ENCODE measurements around the gene POLG. TPM values are rescaled to one million over a fixed set of nuclear protein-coding genes. Genes with fewer than 3 reads are reported as not detected.

The POLG gene
- total and polyA plus RNA-seq, 5 experiments from 2014 or later = 29.9 to 130 (median 54.5) TPM

- H3K27me3 Mint-ChIP-seq = peaks cover 18 to 74% (median 59%) of the 10 kb centered on the region in 5 donors
- DNase-seq (no peak), ATAC-seq (no peak)
- no peaks in the 10 kb centered on the region for H3K36me3 Mint-ChIP-seq
- peak overlapping the region; percentile 7 to 91 (median 80) for H3K4me3 Mint-ChIP-seq
- POLR2A ChIA-PET = interaction anchor here (1.6 to 1.7 kb wide), 2 partner anchors 18 to 43 kb away, joined by 8 read pairs; partner anchors contain the start of gene POLG
- H3K4me1 Mint-ChIP-seq = peaks cover 3 to 40% (median 14%) of the 10 kb centered on the region in 4 donors
- peaks cover 0 to 1% (median 0%) of the 10 kb centered on the region in 9 donors for H3K9me3 Mint-ChIP-seq
- H3K27ac Mint-ChIP-seq = peak overlapping the region in 2 of 10 donors; percentile 48 to 53
These were observed 42.6 kb upstream of the POLG start for GRCh38 chr15:89377024-89377841.

GRCh38 chr15:89376388-89376787 lies 41.8 kb upstream of the POLG start:
- H3K27ac Mint-ChIP-seq = no peak overlapping the region
- no peak for DNase-seq
- no peaks in the 10 kb centered on the region for H3K36me3 Mint-ChIP-seq
- peaks cover 17 to 77% (median 59%) of the 10 kb centered on the region in 5 donors for H3K27me3 Mint-ChIP-seq
- no peak for ATAC-seq
- peaks cover 4 to 36% (median 14%) of the 10 kb centered on the region in 4 donors for H3K4me1 Mint-ChIP-seq
- H3K9me3 Mint-ChIP-seq = peaks cover 0 to 1% (median 0%) of the 10 kb centered on the region in 9 donors
- peak overlapping the region in 2 of 10 donors; percentile 79 to 91 for H3K4me3 Mint-ChIP-seq
- POLR2A ChIA-PET = no interaction called here

- H3K27me3 Mint-ChIP-seq = peaks cover 21 to 78% (median 59%) of the 10 kb centered on the region in 5 donors
- POLR2A ChIA-PET = no interaction called here
- H3K9me3 Mint-ChIP-seq = peaks cover 0 to 1% (median 0%) of the 10 kb centered on the region in 9 donors
- H3K27ac Mint-ChIP-seq = no peak overlapping the region
- peaks cover 4 to 35% (median 18%) of the 10 kb centered on the region in 4 donors for H3K4me1 Mint-ChIP-seq
- DNase-seq (no peak), ATAC-seq (no peak)
- no peaks in the 10 kb centered on the region for H3K36me3 Mint-ChIP-seq
- H3K4me3 Mint-ChIP-seq = no peak overlapping the region
These were observed 40.7 kb upstream of the POLG start for GRCh38 chr15:89375093-89376005.

GRCh38 chr15:89374086-89374981 lies 39.7 kb upstream of the POLG start:
- Mint-ChIP-seq H3K4me3 (no peak overlapping the region), H3K9me3 (peaks cover 0 to 1% (median 0%) of the 10 kb centered on the region in 9 donors), H3K36me3 (no peaks in the 10 kb centered on the region), H3K27me3 (peaks cover 26 to 84% (median 61%) of the 10 kb centered on the region in 5 donors), H3K27ac (no peak overlapping the region), H3K4me1 (peaks cover 2 to 24% (median 16%) of the 10 kb centered on the region in 4 donors)
- POLR2A ChIA-PET = no interaction called here
- DNase-seq (no peak), ATAC-seq (no peak)

- ATAC-seq (no peak), DNase-seq (no peak)
- Mint-ChIP-seq H3K4me1 (peaks cover 2 to 22% (median 10%) of the 10 kb centered on the region in 4 donors), H3K36me3 (no peaks in the 10 kb centered on the region), H3K27ac (peak overlapping the region in 1 of 10 donors; percentile 52), H3K27me3 (peaks cover 28 to 85% (median 63%) of the 10 kb centered on the region in 5 donors), H3K9me3 (peaks cover 0 to 1% (median 0%) of the 10 kb centered on the region in 9 donors), H3K4me3 (peak overlapping the region in 1 of 10 donors; percentile 42)
- POLR2A ChIA-PET = interaction anchor here (1.1 kb wide), 1 partner anchor 35 kb away, joined by 3 read pairs; no protein-coding TSS in a partner anchor
These were observed 37.7 kb upstream of the POLG start for GRCh38 chr15:89372069-89372935.

- H3K36me3 Mint-ChIP-seq = no peaks in the 10 kb centered on the region
- H3K9me3 Mint-ChIP-seq = peaks cover 0 to 2% (median 0%) of the 10 kb centered on the region in 9 donors
- peak overlapping the region in 1 of 10 donors; percentile 58 for H3K4me3 Mint-ChIP-seq
- POLR2A ChIA-PET = no interaction called here
- DNase-seq (no peak), ATAC-seq (no peak)
- no peak overlapping the region for H3K27ac Mint-ChIP-seq
- peaks cover 35 to 85% (median 62%) of the 10 kb centered on the region in 5 donors for H3K27me3 Mint-ChIP-seq
- peaks cover 7 to 28% (median 16%) of the 10 kb centered on the region in 4 donors for H3K4me1 Mint-ChIP-seq
These were observed 36.8 kb upstream of the POLG start for GRCh38 chr15:89371228-89372044.

- ATAC-seq (no peak), DNase-seq (no peak)
- Mint-ChIP-seq H3K36me3 (no peaks in the 10 kb centered on the region), H3K9me3 (peaks cover 0 to 2% (median 0%) of the 10 kb centered on the region in 9 donors), H3K27ac (peak overlapping the region in 1 of 10 donors; percentile 24), H3K4me3 (no peak overlapping the region), H3K27me3 (peaks cover 37 to 86% (median 63%) of the 10 kb centered on the region in 5 donors), H3K4me1 (peaks cover 8 to 28% (median 16%) of the 10 kb centered on the region in 4 donors)
- POLR2A ChIA-PET = no interaction called here
These were observed 36.3 kb upstream of the POLG start for GRCh38 chr15:89370978-89371227.

- Mint-ChIP-seq H3K36me3 (no peaks in the 10 kb centered on the region), H3K9me3 (peaks cover 0 to 2% (median 0%) of the 10 kb centered on the region in 9 donors), H3K4me3 (peak overlapping the region in 3 of 10 donors; percentile 16 to 39 (median 20)), H3K27ac (peak overlapping the region in 1 of 10 donors; percentile 24), H3K27me3 (peaks cover 33 to 86% (median 59%) of the 10 kb centered on the region in 5 donors), H3K4me1 (peaks cover 8 to 28% (median 16%) of the 10 kb centered on the region in 4 donors)
- DNase-seq (no peak), ATAC-seq (no peak)
- POLR2A ChIA-PET = no interaction called here
These were observed 35.7 kb upstream of the POLG start for GRCh38 chr15:89370120-89370977.

- Mint-ChIP-seq H3K27me3 (peaks cover 37 to 86% (median 58%) of the 10 kb centered on the region in 5 donors), H3K27ac (no peak overlapping the region), H3K4me1 (peaks cover 8 to 28% (median 16%) of the 10 kb centered on the region in 4 donors), H3K4me3 (peak overlapping the region in 1 of 10 donors; percentile 9), H3K36me3 (no peaks in the 10 kb centered on the region), H3K9me3 (peaks cover 0 to 4% (median 0%) of the 10 kb centered on the region in 9 donors)
- POLR2A ChIA-PET = no interaction called here
- ATAC-seq (no peak), DNase-seq (no peak)
These were observed 34.8 kb upstream of the POLG start for GRCh38 chr15:89369341-89369947.

Measured in naive thymus-derived CD8-positive, alpha-beta T cell (primary cell).